Amniotic stem cell (primary cell): ENCODE results near the gene TBX5.

Experiments
- DNase-seq: peaks from one replicate; lab custom pipeline; 2025; lab: John Stamatoyannopoulos, UW

TBX5 gene

GRCh38 chr12:114405519-114406271 lies at the start of gene TBX5:
Gene TBX5, minus strand, starts transcription at chr12:114406144. Its CDS starts 2,246 bp downstream, at chr12:114403898.
- DNase-seq, result no peak

GRCh38 chr12:114451657-114452056 lies 45.7 kb upstream of the TBX5 start:
- no peak for DNase-seq

GRCh38 chr12:114450515-114451300 lies 44.8 kb upstream of the TBX5 start:
- no peak for DNase-seq

GRCh38 chr12:114450019-114450418 lies 44.1 kb upstream of the TBX5 start:
- no peak for DNase-seq

- DNase-seq, result no peak
Observed at GRCh38 chr12:114448618-114448933, 42.6 kb upstream of the TBX5 start.

- DNase-seq, result no peak
Observed at GRCh38 chr12:114447799-114448617, 42.1 kb upstream of the TBX5 start.

GRCh38 chr12:114447274-114447716 lies 41.4 kb upstream of the TBX5 start:
- no peak for DNase-seq

- DNase-seq, result no peak
Observed at GRCh38 chr12:114445401-114446323, 39.7 kb upstream of the TBX5 start.

- DNase-seq, result no peak
Observed at GRCh38 chr12:114444422-114445279, 38.7 kb upstream of the TBX5 start.

- no peak for DNase-seq
Observed at GRCh38 chr12:114443607-114444421, 37.9 kb upstream of the TBX5 start.

- no peak for DNase-seq
Observed at GRCh38 chr12:114442578-114442977, 36.6 kb upstream of the TBX5 start.

- DNase-seq, result no peak
Observed at GRCh38 chr12:114441545-114441944, 35.6 kb upstream of the TBX5 start.

GRCh38 chr12:114441039-114441383 lies 35.1 kb upstream of the TBX5 start:
- DNase-seq, result no peak

- no peak for DNase-seq
Observed at GRCh38 chr12:114440270-114441038, 34.5 kb upstream of the TBX5 start.

GRCh38 chr12:114439817-114440216 lies 33.9 kb upstream of the TBX5 start:
- DNase-seq, result no peak

- no peak for DNase-seq
Observed at GRCh38 chr12:114439261-114439683, 33.3 kb upstream of the TBX5 start.

- DNase-seq, result no peak
Observed at GRCh38 chr12:114438635-114439256, 32.8 kb upstream of the TBX5 start.

GRCh38 chr12:114434341-114434740 lies 28.4 kb upstream of the TBX5 start:
- DNase-seq, result no peak
